ENCODE measurements around the gene JDP2.
A peak's percentile ranks its signal among the peaks of the same experiment; 100 is the strongest.
"Not testable (repeated sequence)": the region's sequence is repeated elsewhere in the genome, so short reads cannot be mapped to it uniquely, and the experiment has no call there.

The JDP2 gene

GRCh38 chr14:75457648-75458165 is 29.9 kb downstream of the JDP2 start:
- no peak for DNase-seq

- no peak for DNase-seq
Observed at GRCh38 chr14:75458305-75458704, 30.5 kb downstream of the JDP2 start.

- peak; percentile 2 for DNase-seq
Observed at GRCh38 chr14:75459099-75459741, 31.4 kb downstream of the JDP2 start.

- no peak for DNase-seq
Observed at GRCh38 chr14:75459791-75460190, 32.0 kb downstream of the JDP2 start.

GRCh38 chr14:75460394-75460793 is 32.6 kb downstream of the JDP2 start:
- no peak for DNase-seq

GRCh38 chr14:75461303-75461702 is 33.5 kb downstream of the JDP2 start:
- no peak for DNase-seq

- no peak for DNase-seq
Observed at GRCh38 chr14:75461755-75462349, 34.0 kb downstream of the JDP2 start.

- no peak for DNase-seq
Observed at GRCh38 chr14:75464626-75465025, 36.8 kb downstream of the JDP2 start.

GRCh38 chr14:75467763-75468162 is 39.9 kb downstream of the JDP2 start:
- DNase-seq: no peak

GRCh38 chr14:75469164-75469563 is 41.3 kb downstream of the JDP2 start:
- DNase-seq: no peak

- DNase-seq: no peak
Observed at GRCh38 chr14:75469606-75470237, 41.9 kb downstream of the JDP2 start.

GRCh38 chr14:75470238-75470797 is 42.5 kb downstream of the JDP2 start:
- DNase-seq: no peak

GRCh38 chr14:75471059-75471458 is 43.2 kb downstream of the JDP2 start:
- DNase-seq: no peak

- DNase-seq: not testable (repeated sequence)
Observed at GRCh38 chr14:75474127-75474526, 46.3 kb downstream of the JDP2 start.

GRCh38 chr14:75476274-75476995 is 48.6 kb downstream of the JDP2 start:
- no peak for DNase-seq

GRCh38 chr14:75477881-75478280 is 50.1 kb downstream of the JDP2 start:
- no peak for DNase-seq

- DNase-seq: no peak
Observed at GRCh38 chr14:75479770-75480600, 52.2 kb downstream of the JDP2 start.

- no peak for DNase-seq
Observed at GRCh38 chr14:75482366-75482765, 54.5 kb downstream of the JDP2 start.

GRCh38 chr14:75484711-75485429 is 57.0 kb downstream of the JDP2 start:
- DNase-seq: no peak

GRCh38 chr14:75486318-75486717 is 58.5 kb downstream of the JDP2 start:
- no peak for DNase-seq

- peak; percentile 29 for DNase-seq
Observed at GRCh38 chr14:75487155-75487671, 59.4 kb downstream of the JDP2 start.
